ENCODE measurements around the gene STK38. TPM values are rescaled to one million over a fixed set of nuclear protein-coding genes. Genes with fewer than 3 reads are reported as not detected.
"Not testable (repeated sequence)": the region's sequence is repeated elsewhere in the genome, so short reads cannot be mapped to it uniquely, and the experiment has no call there.

Gene STK38
- 39.7 TPM for total RNA-seq

DNA sequence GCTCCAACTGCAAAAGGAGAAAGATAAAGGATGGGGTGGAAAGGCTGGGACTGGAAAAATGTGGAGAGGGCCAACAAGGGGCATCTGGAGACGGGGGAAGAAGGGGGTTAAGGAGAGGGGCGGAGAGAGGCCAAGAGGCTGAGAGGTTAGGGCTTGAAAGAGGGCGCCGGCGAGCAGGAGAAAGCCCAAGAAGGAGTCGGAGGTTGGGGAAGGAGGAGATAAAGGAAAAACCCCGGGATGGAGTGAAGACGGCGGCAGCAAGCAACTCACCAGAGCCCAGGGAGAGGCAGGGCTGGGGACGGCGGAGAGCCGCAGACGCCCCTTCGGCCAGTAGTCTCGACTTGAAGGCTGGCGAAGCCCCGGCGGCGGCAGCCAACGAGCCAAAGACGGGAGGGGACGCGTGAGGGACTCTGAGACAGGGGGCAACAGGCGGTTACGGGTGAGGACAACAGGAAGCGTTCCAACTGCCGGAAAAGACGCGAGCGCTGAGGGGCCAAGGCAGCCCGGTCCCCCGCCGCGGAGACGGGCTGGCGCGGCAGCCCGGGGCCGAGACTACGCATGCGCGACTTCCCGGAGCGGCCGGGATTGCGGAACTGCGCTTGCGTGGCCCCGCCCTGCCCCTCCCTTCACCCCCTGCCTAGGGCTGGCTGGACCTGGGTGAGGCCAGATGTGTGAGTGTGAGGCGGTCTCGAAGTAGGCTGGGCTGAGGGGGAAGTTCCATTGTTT, at the start of gene STK38:
Gene STK38 (minus strand): TSS at position 560 of the 726 bp plus-strand sequence. CDS start 7,277 bp downstream, outside the sequence.
- intact Hi-C loops (cut with DNase I), result no loop called here
- DNase-seq (ENCODE audit: low spot score) (peak; percentile 96), ATAC-seq (peak; percentile 97)

DNA sequence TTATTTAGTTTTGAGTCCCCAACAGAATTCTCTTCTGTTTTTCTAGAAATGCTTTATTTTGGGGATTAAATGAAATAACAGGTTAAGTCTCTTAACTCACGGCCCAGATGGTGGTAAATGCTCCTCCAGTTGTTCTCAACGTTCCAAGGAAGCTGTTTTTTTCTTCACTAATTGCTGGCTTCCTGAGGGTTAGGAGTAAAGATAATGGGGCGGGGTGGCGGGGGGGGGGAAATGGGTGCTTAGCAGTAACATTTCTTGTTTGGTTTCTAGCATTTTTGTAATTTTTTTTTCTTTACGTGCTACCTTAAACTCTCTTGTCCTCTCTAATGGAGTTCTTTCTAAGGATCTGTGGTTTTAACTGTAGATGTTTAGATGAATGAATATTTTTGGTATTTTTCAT, 49.1 kb upstream of the STK38 start:
- intact Hi-C loops (cut with DNase I), result no loop called here
- DNase-seq (ENCODE audit: low spot score), result no peak
- ATAC-seq, result no peak

GRCh38 chr6:36594816-36595643, 47.8 kb upstream of the STK38 start:
- DNase-seq (ENCODE audit: low spot score) (no peak), ATAC-seq (peak; percentile 67)
- intact Hi-C loops (cut with DNase I), result no loop called here

- intact Hi-C loops (cut with DNase I), result no loop called here
- ATAC-seq (peak; percentile 98), DNase-seq (ENCODE audit: low spot score) (peak; percentile 97)
Observed at GRCh38 chr6:36594029-36594815, 46.9 kb upstream of the STK38 start, which contains the start of gene SRSF3. TSS of gene SRSF3 (plus strand) at chr6:36594362. CDS start at chr6:36596763, 2,401 bp downstream.

DNA sequence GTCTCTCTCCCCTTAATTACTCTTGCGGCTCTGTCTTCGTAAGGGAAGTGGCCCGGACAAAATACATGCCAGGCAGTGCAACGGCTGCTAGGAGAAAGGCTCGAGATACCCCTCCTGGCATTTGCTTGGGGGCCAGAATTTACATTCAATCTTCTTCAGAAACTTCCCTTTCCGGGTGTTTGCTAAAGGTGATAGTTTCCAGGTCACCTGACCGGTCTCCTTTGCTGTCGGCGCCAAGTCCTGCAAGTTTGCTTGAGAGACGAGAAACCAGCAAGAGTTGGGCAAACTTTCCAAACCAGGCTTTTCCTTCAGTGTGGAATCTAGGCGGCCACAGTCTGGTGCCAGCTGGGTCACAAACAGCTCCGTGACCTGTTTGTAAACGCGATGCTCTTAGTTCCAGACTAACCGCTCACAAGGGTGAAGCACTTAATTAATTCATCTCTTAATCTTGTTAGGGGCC, 46.3 kb upstream of the STK38 start:
- peak; percentile 31 for ATAC-seq
- peak; percentile 70 for DNase-seq (ENCODE audit: low spot score)
- intact Hi-C loops (cut with DNase I), result no loop called here

GRCh38 chr6:36592221-36592655, 45.0 kb upstream of the STK38 start:
- DNase-seq (ENCODE audit: low spot score) (no peak), ATAC-seq (no peak)
- intact Hi-C loops (cut with DNase I), result no loop called here

DNA sequence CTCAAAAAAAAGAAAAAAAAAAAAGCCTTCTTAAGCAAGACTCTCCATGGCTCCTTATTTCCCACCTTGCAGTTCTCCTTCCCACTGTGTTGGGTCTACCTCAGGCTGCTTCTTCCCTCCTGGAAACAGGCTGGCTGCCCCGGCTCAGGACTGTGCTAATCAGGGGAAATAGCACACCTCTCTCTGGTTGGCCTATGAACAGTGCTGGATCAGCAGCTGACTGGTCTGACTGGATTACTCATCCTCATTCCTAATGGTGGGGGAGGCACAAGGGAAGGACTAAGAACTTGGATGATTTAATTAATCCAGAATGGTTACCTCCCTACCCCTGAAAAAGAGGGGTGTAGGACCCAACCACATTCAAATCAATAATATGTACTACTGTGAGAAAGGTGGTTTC, 43.0 kb upstream of the STK38 start:
- DNase-seq (ENCODE audit: low spot score) (no peak), ATAC-seq (no peak)
- intact Hi-C loops (cut with DNase I), result no loop called here

GRCh38 chr6:36589025-36589400, 41.7 kb upstream of the STK38 start:
- intact Hi-C loops (cut with DNase I); DNase-seq (ENCODE audit: low spot score); ATAC-seq: not testable (repeated sequence)

DNA sequence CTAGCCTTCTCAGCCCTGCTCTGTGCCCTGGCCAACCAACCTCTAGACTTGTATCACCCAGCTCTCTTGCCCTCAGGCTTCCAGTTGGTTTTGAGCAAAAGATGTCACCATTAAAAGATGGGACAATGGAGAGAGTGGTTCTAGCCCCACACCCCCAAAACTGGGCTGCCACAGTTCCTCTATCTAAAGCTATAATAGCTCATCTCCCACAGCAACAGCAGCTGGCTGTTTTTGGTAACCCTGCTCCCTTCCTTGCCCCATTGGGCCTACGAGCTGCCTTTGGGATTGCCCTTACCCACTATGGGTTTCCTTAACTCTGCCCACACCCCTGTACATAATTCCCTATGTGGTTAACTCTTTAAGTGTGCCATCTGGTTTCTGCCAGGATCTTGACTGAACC, 39.3 kb upstream of the STK38 start:
- intact Hi-C loops (cut with DNase I), result no loop called here
- DNase-seq (ENCODE audit: low spot score) (no peak), ATAC-seq (no peak)

- ATAC-seq (no peak), DNase-seq (ENCODE audit: low spot score) (no peak)
- intact Hi-C loops (cut with DNase I), result no loop called here
Observed at GRCh38 chr6:36581716-36582115, 34.4 kb upstream of the STK38 start.

GRCh38 chr6:36580184-36580526, 32.9 kb upstream of the STK38 start:
- no peak for DNase-seq (ENCODE audit: low spot score)
- intact Hi-C loops (cut with DNase I), result no loop called here
- ATAC-seq, result no peak

- intact Hi-C loops (cut with DNase I), result no loop called here
- DNase-seq (ENCODE audit: low spot score), result no peak
- no peak for ATAC-seq
Observed at GRCh38 chr6:36578431-36578830, 31.2 kb upstream of the STK38 start.

DNA sequence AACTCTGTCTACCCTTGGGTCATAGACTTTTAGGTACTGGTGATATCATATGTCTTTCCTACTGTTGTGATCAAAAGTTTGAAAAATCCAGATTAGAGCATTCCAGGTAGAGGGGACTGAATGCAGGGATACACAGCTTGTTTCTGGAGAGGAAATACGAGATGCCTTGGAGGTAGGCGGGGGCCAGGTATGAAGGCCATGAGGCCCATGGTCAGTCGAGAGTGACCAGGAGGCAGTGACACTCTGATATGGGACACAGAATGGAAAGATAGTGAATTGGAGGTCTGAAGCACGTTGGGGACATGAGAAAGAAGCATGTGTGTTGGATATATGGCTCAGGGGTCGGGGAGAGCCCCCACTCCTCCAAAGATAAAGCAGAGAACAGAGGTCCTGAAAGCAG, 30.8 kb upstream of the STK38 start:
- intact Hi-C loops (cut with DNase I), result no loop called here
- ATAC-seq, result no peak
- no peak for DNase-seq (ENCODE audit: low spot score)

GRCh38 chr6:36577301-36577700, 30.0 kb upstream of the STK38 start:
- peak; percentile 63 for ATAC-seq
- DNase-seq (ENCODE audit: low spot score), result no peak
- intact Hi-C loops (cut with DNase I), result no loop called here

DNA sequence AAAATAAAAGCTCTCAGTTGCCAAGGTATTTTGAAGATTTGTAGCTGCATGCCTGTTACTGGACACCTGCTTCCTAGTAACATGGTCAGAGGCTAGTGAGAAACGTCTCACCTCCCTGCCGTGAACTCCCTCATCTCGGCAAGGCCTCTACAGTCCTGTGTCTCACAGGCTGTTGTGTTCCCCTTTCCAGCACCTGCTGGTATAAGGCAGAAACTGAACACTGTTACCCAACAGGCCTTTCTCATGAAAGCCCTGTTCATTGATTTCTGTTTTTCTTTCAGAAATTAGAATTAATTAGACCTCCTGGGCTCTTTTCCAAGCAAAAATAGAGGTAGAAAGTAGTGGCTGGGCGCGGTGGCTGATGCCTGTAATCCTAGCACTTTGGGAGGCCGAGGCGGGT, 29.3 kb upstream of the STK38 start:
- ATAC-seq, result no peak
- DNase-seq (ENCODE audit: low spot score), result no peak
- intact Hi-C loops (cut with DNase I), result no loop called here

DNA sequence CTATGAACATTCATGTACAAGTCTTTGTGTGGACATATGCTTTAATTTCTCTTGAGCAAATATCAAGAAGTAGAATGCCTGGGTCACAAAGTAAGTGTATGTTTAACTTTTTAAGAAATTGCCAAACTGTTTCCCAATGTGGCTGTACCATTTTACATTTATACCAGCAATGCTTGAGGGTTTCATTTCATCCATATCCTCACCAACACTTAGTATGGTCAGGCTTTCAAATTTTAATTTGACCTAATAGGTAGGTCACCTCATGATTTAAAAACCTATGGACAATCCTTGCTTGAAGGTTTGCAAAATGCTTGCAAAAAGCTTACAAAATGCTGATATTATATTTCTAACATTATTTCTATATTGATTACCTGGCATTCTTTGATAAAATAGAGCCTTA, 27.4 kb upstream of the STK38 start:
- DNase-seq (ENCODE audit: low spot score) (no peak), ATAC-seq (no peak)
- intact Hi-C loops (cut with DNase I), result no loop called here

DNA sequence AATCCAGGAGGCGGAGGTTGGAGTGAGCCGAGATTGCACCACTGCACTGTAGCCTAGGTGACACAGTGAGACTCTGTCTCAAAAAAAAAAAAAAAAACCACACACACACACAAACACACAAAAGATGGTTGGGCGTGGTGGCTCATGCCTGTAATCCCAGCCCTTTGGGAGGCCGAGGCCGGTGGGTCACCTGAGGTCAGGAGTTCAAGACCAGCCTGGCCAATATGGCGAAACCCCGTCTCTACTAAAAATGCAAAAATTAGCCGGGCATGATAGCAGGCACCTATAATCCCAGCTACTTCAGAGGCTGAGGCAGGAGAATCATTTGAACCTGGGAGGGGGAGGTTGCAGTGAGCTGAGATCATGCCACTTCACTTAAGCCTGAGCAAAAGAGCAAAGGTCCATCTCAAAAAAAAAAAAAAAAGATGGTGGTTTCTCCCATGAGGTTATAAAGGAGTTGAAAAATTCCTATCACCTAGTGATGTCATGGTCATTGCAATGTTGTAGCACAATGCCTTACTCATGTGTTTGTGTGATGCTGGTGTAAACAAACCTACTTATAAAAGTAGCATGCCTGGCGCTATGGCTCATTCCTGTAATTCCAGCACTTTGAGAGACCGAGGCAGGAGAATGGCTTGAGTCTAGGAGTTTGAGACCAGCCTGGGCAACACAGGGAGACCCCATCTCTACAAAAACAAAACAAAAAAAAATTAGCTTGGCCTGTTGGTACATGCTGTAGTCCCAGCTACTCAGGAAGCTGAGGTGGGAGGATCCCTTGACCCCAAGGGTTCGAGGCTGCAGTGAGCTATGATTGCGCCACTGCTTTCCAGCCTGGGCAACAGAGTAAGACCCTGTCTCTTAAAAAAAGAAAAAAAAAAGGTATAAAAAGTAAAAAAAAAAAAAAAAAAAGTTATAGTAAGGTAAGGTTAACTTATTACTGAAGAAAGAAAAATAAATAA, 25.4 kb upstream of the STK38 start:
- intact Hi-C loops (cut with DNase I); DNase-seq (ENCODE audit: low spot score); ATAC-seq: not testable (repeated sequence)

All from sciatic nerve (tissue), 2 donors.